MCF 10A (cell line): ENCODE results near the gene C1orf116. TPM values are rescaled to one million over a fixed set of nuclear protein-coding genes. Genes with fewer than 3 reads are reported as not detected.

Experiments used
- BruUV-seq: library from RNA; stranded (reverse); fragments of 400-500 nt; replicated peaks from 2 replicates; lab custom pipeline; 2021; lab: Mats Ljungman, UMichigan
- CTCF ChIA-PET: fragments of 300-600 bp; sonication (Branson Sonifier 250); formaldehyde crosslinking; extraction: SDS; loops from one replicate; lab custom pipeline; 2021; ENCODE audit warnings: antibody characterized with exemption, inconsistent platforms; lab: Yijun Ruan, JAX
- POLR2A ChIA-PET: fragments of 300-600, 350-650 bp; sonication (Branson Sonifier 250); formaldehyde crosslinking; extraction: SDS; loops from one replicate; lab custom pipeline; 2020; ENCODE audit warnings: antibody characterized with exemption, inconsistent platforms; lab: Yijun Ruan, JAX
- DNase-seq: peaks from one replicate; pipeline ENCODE4 v3.0.0-alpha.2; 2018; ENCODE audit not compliant: unreplicated experiment
- H3K27ac Mint-ChIP-seq: one replicate; pipeline ENCODE4 v1.8.0; 2022; ENCODE audit warnings: mild to moderate bottlenecking, low read depth, mixed read lengths; ENCODE audit not compliant: unreplicated experiment
- H3K27me3 Mint-ChIP-seq: one replicate; pipeline ENCODE4 v1.8.0; 2022; ENCODE audit warnings: mixed read lengths; ENCODE audit not compliant: insufficient read depth, unreplicated experiment
- H3K36me3 Mint-ChIP-seq: one replicate; pipeline ENCODE4 v1.8.0; 2022; ENCODE audit warnings: mild to moderate bottlenecking, moderate library complexity, mixed read lengths; ENCODE audit not compliant: insufficient read depth, unreplicated experiment
- H3K4me1 Mint-ChIP-seq: one replicate; pipeline ENCODE4 v1.8.0; 2022; ENCODE audit warnings: mixed read lengths; ENCODE audit not compliant: insufficient read depth, unreplicated experiment
- H3K4me3 Mint-ChIP-seq: one replicate; pipeline ENCODE4 v1.8.0; 2022; ENCODE audit warnings: mild to moderate bottlenecking, moderate library complexity, mixed read lengths; ENCODE audit not compliant: unreplicated experiment
- H3K9me3 Mint-ChIP-seq: one replicate; pipeline ENCODE4 v1.8.0; 2022; ENCODE audit warnings: mixed read lengths; ENCODE audit not compliant: unreplicated experiment
- CTCF ChIP-seq: fragments of 200-600 bp; IDR thresholded peaks from one replicate; pipeline ENCODE4 v1.8.0; 2022; ENCODE audit warnings: antibody characterized with exemption, mild to moderate bottlenecking; ENCODE audit not compliant: unreplicated experiment
- intact Hi-C: fragments of 100-400 bp; cut with micrococcal nuclease; formaldehyde crosslinking; loops from 2 replicates; pipeline ENCODE4 v1.14.1; 2022
- total RNA-seq: library from RNA; stranded (reverse); gene quantifications from 2 replicates; pipeline ENCODE4 v1.2.3, GENCODE V29; 2022

Gene C1orf116
- total RNA-seq, 1 experiment from 2014 or later: 35.4 TPM

GRCh38 chr1:207020065-207020708 is 12.4 kb downstream of the C1orf116 start:
- ChIA-PET POLR2A (interaction anchor here (0.6 to 27.1 kb wide), 18 partner anchors 17 to 385 kb away, joined by 3 to 2100 read pairs (median 3); partner anchors contain the start of genes C1orf116, CD55, DYRK3 and PFKFB2), CTCF (interaction anchor here (0.6 to 17.4 kb wide), 11 partner anchors 12 to 224 kb away, joined by 3 to 280 read pairs (median 6); partner anchors contain the start of genes C1orf116, PFKFB2 and YOD1)
- H3K4me1 Mint-ChIP-seq: peaks cover 57% of the 10 kb centered on the region
- intact Hi-C loops: no loop called here
- H3K4me3 Mint-ChIP-seq: peak overlapping the region; percentile 5
- no peaks in the 10 kb centered on the region for H3K27me3 Mint-ChIP-seq
- peak overlapping the region; percentile 60 for H3K27ac Mint-ChIP-seq
- H3K9me3 Mint-ChIP-seq: no peaks in the 10 kb centered on the region
- TF ChIP-seq CTCF: no peak
- DNase-seq: peak; percentile 81
- TSS peak; percentile 73 for BruUV-seq
- H3K36me3 Mint-ChIP-seq: peaks cover 26% of the 10 kb centered on the region

- no peaks in the 10 kb centered on the region for H3K9me3 Mint-ChIP-seq
- POLR2A ChIA-PET: interaction anchor here (0.6 to 27.1 kb wide), 15 partner anchors 17 to 446 kb away, joined by 3 to 2100 read pairs (median 4); partner anchors contain the start of genes C1orf116, CD55, DYRK3 and PFKFB2
- DNase-seq: no peak
- H3K4me3 Mint-ChIP-seq: peak overlapping the region; percentile 5
- no peak for TF ChIP-seq CTCF
- peak overlapping the region; percentile 60 for H3K27ac Mint-ChIP-seq
- no peaks in the 10 kb centered on the region for H3K27me3 Mint-ChIP-seq
- CTCF ChIA-PET: interaction anchor here (0.8 to 17.4 kb wide), 9 partner anchors 8 to 225 kb away, joined by 3 to 280 read pairs (median 6); partner anchors contain the start of genes C1orf116 and YOD1
- BruUV-seq: TSS peak; percentile 82
- peaks cover 20% of the 10 kb centered on the region for H3K36me3 Mint-ChIP-seq
- H3K4me1 Mint-ChIP-seq: peaks cover 55% of the 10 kb centered on the region
- intact Hi-C loops: no loop called here
Measured at GRCh38 chr1:207019661-207020060, 12.9 kb downstream of the C1orf116 start.

- BruUV-seq: no TSS peak
- CTCF ChIA-PET: interaction anchor here (0.6 to 17.4 kb wide), 12 partner anchors 8 to 263 kb away, joined by 3 to 280 read pairs (median 6); partner anchors contain the start of gene C1orf116
- TF ChIP-seq CTCF: no peak
- POLR2A ChIA-PET: interaction anchor here (0.7 to 27.1 kb wide), 8 partner anchors 16 to 445 kb away, joined by 3 to 2100 read pairs (median 13); partner anchors contain the start of genes C1orf116, CD55, DYRK3 and PFKFB2
- Mint-ChIP-seq H3K27me3 (no peaks in the 10 kb centered on the region), H3K27ac (peak overlapping the region; percentile 60), H3K9me3 (no peaks in the 10 kb centered on the region), H3K4me1 (peaks cover 50% of the 10 kb centered on the region), H3K36me3 (peaks cover 15% of the 10 kb centered on the region), H3K4me3 (no peak overlapping the region)
- intact Hi-C loops: no loop called here
- no peak for DNase-seq
Measured at GRCh38 chr1:207019161-207019560, 13.4 kb downstream of the C1orf116 start.

GRCh38 chr1:207018707-207019106 is 13.8 kb downstream of the C1orf116 start:
- Mint-ChIP-seq H3K4me3 (no peak overlapping the region), H3K27me3 (no peaks in the 10 kb centered on the region), H3K4me1 (peaks cover 49% of the 10 kb centered on the region), H3K27ac (peak overlapping the region; percentile 60), H3K36me3 (peaks cover 11% of the 10 kb centered on the region), H3K9me3 (no peaks in the 10 kb centered on the region)
- no peak for TF ChIP-seq CTCF
- BruUV-seq: TSS peak; percentile 61
- ChIA-PET CTCF (interaction anchor here (0.6 to 17.4 kb wide), 14 partner anchors 9 to 262 kb away, joined by 3 to 280 read pairs (median 4); partner anchors contain the start of gene C1orf116), POLR2A (interaction anchor here (0.8 to 27.1 kb wide), 12 partner anchors 16 to 548 kb away, joined by 3 to 2100 read pairs (median 4); partner anchors contain the start of genes C1orf116, CD55, DYRK3 and PFKFB2)
- no peak for DNase-seq
- intact Hi-C loops: loop anchor here (1.0 kb wide), 2 partner anchors 9 to 14 kb away; partner anchors contain the start of gene C1orf116
